GM10266 (cell line): Measurements from ENCODE around the gene ITLN1.

Experiments
- DNase-seq: peaks from one replicate; pipeline ENCODE4 v3.0.0; 2012; ENCODE audit errors: extremely low spot score
- TF ChIP-seq, protein P1 (sequence below): IDR thresholded peaks from 2 replicates; pipeline ENCODE4 v1.5.1; 2012; ENCODE audit warnings: mild to moderate bottlenecking, low read depth; ENCODE audit not compliant: control insufficient read depth, insufficient read depth; ENCODE audit errors: missing control alignments

The ITLN1 gene

DNA sequence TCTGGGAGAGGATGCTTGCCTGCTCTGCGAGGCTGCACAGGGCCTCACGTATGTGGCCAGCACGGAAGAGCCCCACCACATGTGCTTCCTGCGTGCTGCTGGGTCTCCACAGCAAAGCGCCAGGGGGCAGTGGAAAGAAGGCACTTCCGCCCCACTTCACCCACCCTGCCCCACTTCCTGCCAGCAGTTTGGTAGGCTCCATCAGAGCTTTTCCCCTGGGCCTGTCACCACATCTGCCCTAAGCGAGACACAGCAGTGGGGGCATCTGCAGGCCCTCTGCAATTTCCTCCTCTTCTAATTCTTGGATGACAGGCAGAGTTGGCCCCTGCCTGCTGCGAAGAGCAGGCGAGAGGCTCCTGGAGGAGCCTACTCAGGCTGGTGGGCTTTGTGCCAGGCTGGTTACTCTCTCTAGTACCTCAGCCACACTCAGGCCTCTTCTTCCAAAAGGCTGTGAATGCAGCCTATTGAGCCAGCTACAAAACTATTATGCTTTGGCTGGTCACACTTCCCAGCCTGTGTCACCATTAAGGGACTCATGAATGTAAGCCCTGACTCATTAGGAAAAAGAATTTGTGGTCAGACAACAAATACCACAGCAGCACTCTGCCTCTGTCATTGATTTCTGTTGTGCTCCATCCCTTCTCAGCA is 47.3 kb downstream of the ITLN1 start:
- TF ChIP-seq, protein P1, sequence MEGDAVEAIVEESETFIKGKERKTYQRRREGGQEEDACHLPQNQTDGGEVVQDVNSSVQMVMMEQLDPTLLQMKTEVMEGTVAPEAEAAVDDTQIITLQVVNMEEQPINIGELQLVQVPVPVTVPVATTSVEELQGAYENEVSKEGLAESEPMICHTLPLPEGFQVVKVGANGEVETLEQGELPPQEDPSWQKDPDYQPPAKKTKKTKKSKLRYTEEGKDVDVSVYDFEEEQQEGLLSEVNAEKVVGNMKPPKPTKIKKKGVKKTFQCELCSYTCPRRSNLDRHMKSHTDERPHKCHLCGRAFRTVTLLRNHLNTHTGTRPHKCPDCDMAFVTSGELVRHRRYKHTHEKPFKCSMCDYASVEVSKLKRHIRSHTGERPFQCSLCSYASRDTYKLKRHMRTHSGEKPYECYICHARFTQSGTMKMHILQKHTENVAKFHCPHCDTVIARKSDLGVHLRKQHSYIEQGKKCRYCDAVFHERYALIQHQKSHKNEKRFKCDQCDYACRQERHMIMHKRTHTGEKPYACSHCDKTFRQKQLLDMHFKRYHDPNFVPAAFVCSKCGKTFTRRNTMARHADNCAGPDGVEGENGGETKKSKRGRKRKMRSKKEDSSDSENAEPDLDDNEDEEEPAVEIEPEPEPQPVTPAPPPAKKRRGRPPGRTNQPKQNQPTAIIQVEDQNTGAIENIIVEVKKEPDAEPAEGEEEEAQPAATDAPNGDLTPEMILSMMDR: peak; percentile 48
- peak; percentile 68 for DNase-seq

DNA sequence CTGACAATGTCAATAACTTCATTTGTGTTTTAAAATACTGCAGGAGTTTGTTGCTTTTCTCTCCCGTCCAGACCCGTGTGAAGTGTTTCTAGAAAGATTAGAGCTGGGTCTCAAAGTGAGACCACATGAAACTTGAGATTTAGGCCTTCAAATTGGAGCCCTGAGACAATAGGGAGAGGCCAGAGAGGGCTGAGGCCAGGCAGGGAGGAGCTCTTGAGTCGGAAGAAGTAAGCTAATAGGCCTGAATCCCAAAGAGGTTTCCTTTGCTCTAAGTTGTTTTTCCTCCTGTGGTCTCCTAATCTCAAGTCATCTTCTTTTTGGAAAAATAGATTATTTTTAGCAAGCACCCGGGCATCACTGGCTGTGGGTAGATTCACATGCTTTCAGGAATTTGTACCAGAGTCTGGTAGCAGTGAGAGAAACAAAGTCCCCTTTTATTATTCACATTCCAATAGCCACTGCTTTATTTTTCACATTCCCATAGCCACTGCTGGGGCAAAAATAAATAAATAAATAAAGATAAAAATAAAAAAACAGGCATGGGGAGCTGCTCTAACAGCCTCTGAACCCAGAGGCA is 47.9 kb downstream of the ITLN1 start:
- TF ChIP-seq, protein P1: no peak
- DNase-seq: no peak

DNA sequence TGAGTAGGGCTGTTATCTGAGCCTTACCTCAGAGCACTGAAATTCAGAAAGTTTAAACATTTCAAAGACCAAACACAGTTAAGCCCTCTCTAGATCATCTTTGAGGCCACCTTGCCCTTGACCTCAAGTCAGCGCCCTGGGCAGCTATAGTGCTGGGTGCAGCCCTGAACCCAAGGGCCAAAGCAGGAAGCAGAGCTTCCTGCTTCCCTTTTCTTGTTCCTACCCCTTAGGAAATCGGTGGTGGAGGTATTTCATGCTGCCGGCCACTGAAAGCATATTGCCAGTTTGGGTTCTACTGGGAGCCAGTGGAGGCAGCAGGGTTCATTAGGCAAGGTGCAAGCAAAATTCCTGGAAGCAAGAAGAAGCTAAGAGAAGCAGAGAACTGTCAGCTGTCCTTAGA is 48.4 kb downstream of the ITLN1 start:
- TF ChIP-seq, protein P1: no peak
- no peak for DNase-seq

DNA sequence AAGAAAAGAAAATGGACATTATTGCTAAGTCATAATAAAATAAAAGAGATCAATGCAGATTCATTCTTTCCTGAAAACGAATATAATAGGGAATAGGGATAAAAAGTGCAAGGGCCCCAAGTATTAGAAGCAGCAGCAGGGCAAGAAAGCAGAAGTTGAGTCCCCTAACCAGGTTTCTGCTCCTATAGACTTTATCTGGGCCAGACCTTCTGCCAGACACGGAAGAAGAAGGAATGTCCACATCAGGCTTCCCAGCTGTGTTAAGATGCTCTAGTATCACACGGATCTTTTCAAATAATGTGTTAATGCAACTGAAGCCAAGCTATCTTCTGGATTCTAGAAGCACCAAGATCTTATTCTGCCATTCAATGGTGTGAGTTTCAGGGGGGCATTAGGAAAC is 49.2 kb downstream of the ITLN1 start:
- TF ChIP-seq, protein P1: no peak
- no peak for DNase-seq

DNA sequence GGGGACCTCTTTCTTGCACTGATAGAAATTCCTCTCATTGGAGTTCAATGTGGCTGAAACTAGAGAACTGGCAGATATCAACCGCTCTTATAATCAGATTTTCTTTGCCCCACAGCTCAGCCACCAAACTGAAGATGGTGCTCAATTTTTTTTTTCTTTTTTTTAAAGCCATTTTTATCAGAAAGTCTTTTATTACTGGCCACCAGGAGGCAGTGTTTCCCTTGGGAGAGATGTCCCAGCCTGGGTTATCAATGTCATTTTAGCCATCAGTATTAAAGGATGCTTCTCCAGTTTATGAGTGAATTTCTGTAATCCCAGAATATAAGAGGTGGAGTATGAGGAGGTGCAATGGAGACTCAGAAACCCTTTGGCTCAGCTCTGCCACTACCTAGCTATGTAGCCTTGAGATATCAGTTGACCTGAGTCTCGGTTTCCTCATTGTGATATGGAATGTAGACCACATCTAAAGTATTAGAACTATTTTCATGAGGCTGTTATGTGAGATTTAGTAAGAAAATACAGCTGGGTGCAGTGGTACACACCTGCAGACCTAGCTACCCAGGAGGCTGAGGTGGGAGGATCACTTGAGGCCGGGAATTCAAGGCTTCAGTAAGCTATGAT is 49.9 kb downstream of the ITLN1 start:
- TF ChIP-seq, protein P1: peak; percentile 59
- peak; percentile 20 for DNase-seq

DNA sequence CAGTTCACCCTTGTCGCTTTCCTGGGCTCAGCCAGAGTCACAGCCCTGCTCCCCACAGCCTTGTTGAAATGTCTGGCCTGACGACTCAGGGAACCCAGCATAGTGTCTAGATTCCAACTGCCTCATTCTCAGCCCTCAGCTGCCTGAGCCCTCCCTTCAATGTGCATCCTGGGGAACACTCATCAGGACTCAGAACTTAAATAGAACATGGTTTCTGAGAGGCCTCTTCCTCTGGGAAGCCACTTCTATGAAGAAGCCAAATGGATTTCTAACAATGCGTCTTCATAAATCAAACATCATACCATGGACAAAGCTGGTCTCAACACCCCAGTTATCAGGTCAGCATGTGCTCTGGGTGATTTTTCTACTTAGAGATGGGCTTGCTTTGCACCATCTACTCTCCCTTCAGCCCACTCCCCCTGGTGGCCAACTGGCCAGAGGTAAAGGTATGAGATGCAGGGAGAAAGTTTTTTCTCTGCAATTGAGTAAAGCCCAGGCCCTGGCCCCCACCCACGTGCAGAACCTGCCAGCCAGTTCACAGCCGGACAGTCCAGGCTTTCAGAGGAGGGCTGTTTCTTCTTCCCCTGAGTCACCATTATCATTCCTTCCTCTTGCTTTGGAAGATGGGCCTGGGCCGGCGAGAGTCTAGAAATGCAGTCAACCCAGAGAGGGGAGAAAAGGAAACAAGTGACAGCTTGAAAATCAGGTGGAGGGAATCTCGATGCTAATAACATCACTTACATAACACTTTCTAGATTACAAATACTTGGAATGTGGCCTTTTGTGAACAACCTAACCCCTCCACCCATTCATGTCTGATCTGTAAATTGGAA is 54.4 kb downstream of the ITLN1 start:
- peak; percentile 62 for DNase-seq
- TF ChIP-seq, protein P1: peak; percentile 74
